Measurements from ENCODE around the gene NR2F2.
"Not testable (repeated sequence)": the region's sequence is repeated elsewhere in the genome, so short reads cannot be mapped to it uniquely, and the experiment has no call there.

The NR2F2 gene

DNA sequence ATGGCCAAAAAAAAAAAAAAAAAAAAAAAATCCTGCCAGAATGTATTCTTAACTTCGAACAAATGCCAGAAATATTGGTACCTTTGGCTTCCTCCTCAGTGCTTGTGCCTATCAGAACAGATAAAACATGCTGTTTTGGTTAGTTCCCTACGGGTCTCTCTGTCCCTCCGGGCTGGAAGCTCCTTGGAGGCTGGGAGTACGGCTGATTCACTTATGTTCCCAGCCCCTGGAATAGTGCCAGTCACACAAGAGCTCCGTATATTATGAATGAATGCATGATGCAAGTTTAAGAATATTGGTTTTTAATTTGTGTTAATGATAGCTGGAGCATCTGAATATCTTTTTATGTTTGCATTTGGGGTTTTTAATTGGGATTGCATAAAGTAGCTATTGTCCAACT, 44.0 kb downstream of the NR2F2 start:
- no peaks in the 10 kb centered on the region for H3K4me1 ChIP-seq (ENCODE audit: insufficient read depth, low read length)
- H3K27ac ChIP-seq (ENCODE audit: low read depth, low read length) = no peak overlapping the region
- no peaks in the 10 kb centered on the region for H3K27me3 ChIP-seq (ENCODE audit: control insufficient read depth in 1 of 2, insufficient read depth in 2 of 2, low read length in 2 of 2)
- no peak overlapping the region for H3K9ac ChIP-seq (ENCODE audit: low read length)
- H3K9me3 ChIP-seq (ENCODE audit: low read length) = no peaks in the 10 kb centered on the region
- no peaks in the 10 kb centered on the region for H3K36me3 ChIP-seq (ENCODE audit: insufficient read depth, low read length)
- no peak overlapping the region for H3K4me3 ChIP-seq (ENCODE audit: low read depth in 1 of 2, low read length in 2 of 2)

- not testable (repeated sequence) for H3K4me3 ChIP-seq (ENCODE audit: low read depth in 1 of 2, low read length in 2 of 2); H3K9ac ChIP-seq (ENCODE audit: low read length); H3K36me3 ChIP-seq (ENCODE audit: insufficient read depth, low read length); H3K4me1 ChIP-seq (ENCODE audit: insufficient read depth, low read length); H3K27ac ChIP-seq (ENCODE audit: low read depth, low read length); H3K27me3 ChIP-seq (ENCODE audit: control insufficient read depth in 1 of 2, insufficient read depth in 2 of 2, low read length in 2 of 2); H3K9me3 ChIP-seq (ENCODE audit: low read length)
These were observed 49.1 kb downstream of the NR2F2 start for GRCh38 chr15:96379592-96379991.

- Histone ChIP-seq H3K4me1 (ENCODE audit: insufficient read depth, low read length) (no peaks in the 10 kb centered on the region), H3K36me3 (ENCODE audit: insufficient read depth, low read length) (no peaks in the 10 kb centered on the region), H3K27ac (ENCODE audit: low read depth, low read length) (no peak overlapping the region), H3K9me3 (ENCODE audit: low read length) (no peaks in the 10 kb centered on the region), H3K4me3 (ENCODE audit: low read depth in 1 of 2, low read length in 2 of 2) (no peak overlapping the region), H3K9ac (ENCODE audit: low read length) (no peak overlapping the region), H3K27me3 (ENCODE audit: control insufficient read depth in 1 of 2, insufficient read depth in 2 of 2, low read length in 2 of 2) (no peaks in the 10 kb centered on the region)
These were observed 51.0 kb downstream of the NR2F2 start for GRCh38 chr15:96381463-96381862.

DNA sequence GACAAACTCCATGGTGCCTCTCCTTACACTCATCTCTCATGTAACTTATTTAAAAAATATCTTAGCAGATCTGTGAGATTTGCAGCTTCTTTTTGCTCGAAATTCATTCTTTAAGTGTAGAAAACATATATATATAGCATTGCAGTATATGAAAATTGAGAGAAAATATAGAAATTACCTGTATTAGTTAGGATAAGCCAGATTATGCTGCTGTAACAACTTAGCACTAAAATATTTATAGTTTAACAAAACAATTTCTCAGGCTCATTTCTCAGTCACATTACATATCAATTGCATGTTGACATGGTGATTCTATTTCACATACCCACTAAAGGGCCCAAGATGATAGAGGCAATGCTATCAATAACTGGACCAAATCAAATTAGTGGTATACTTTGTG, 54.7 kb downstream of the NR2F2 start:
- Histone ChIP-seq H3K4me1 (ENCODE audit: insufficient read depth, low read length) (no peaks in the 10 kb centered on the region), H3K27me3 (ENCODE audit: control insufficient read depth in 1 of 2, insufficient read depth in 2 of 2, low read length in 2 of 2) (no peaks in the 10 kb centered on the region), H3K36me3 (ENCODE audit: insufficient read depth, low read length) (no peaks in the 10 kb centered on the region), H3K4me3 (ENCODE audit: low read depth in 1 of 2, low read length in 2 of 2) (no peak overlapping the region), H3K9ac (ENCODE audit: low read length) (no peak overlapping the region), H3K9me3 (ENCODE audit: low read length) (no peaks in the 10 kb centered on the region), H3K27ac (ENCODE audit: low read depth, low read length) (no peak overlapping the region)

DNA sequence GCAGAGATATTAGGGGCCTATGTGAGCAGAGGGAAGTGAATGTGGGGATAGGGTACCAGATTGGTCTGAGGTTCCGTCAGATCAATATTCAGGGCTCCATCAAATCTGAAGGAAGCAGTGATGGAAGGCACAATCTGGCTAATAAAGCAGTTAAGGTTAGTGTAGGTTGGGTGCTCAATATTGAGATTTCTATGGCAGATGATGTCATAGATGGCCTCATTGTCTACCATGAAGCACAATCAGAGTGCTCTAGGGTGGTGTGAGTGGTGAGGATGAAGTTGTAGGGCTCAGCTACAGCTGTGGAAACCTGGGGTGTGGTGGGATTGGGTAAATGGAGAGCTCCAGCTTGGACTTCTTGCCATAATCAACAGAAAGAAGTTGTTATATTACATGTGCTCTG, 58.2 kb downstream of the NR2F2 start:
- Histone ChIP-seq H3K27me3 (ENCODE audit: control insufficient read depth in 1 of 2, insufficient read depth in 2 of 2, low read length in 2 of 2) (no peaks in the 10 kb centered on the region), H3K27ac (ENCODE audit: low read depth, low read length) (no peak overlapping the region), H3K4me3 (ENCODE audit: low read depth in 1 of 2, low read length in 2 of 2) (no peak overlapping the region), H3K4me1 (ENCODE audit: insufficient read depth, low read length) (no peaks in the 10 kb centered on the region), H3K9ac (ENCODE audit: low read length) (no peak overlapping the region), H3K9me3 (ENCODE audit: low read length) (no peaks in the 10 kb centered on the region), H3K36me3 (ENCODE audit: insufficient read depth, low read length) (no peaks in the 10 kb centered on the region)

Data from muscle layer of colon (tissue), 2 donors.